Measurements from ENCODE around the gene LMO7.
"Not testable (repeated sequence)": the region's sequence is repeated elsewhere in the genome, so short reads cannot be mapped to it uniquely, and the experiment has no call there.

The LMO7 gene

GRCh38 chr13:75749407-75749806 lies 113.3 kb downstream of the LMO7 start:
- no peak for DNase-seq

DNA sequence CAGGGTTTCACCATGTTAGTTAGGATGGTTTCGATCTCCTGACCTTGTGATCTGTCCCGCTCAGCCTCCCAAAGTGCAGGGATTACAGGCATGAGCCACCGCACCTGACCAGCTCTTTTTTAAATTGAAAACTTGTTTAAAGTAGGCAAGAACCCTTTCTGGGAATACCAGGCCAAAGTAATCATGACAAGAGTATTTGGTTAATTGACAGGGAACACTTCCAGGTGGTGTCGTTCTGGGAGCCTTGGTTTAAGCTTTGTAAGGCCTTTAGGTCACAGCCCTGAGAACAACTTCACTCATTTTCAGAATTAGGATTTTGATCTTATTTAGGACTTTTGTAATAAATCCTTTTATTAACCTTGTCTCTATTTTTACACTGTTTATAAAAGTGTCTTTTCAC lies 115.2 kb downstream of the LMO7 start:
- no peak for DNase-seq

- DNase-seq, result no peak
These were observed 116.7 kb downstream of the LMO7 start for GRCh38 chr13:75752826-75753225.

GRCh38 chr13:75754936-75755335 lies 118.8 kb downstream of the LMO7 start:
- DNase-seq, result no peak

GRCh38 chr13:75757336-75757735 lies 121.2 kb downstream of the LMO7 start:
- DNase-seq, result no peak

DNA sequence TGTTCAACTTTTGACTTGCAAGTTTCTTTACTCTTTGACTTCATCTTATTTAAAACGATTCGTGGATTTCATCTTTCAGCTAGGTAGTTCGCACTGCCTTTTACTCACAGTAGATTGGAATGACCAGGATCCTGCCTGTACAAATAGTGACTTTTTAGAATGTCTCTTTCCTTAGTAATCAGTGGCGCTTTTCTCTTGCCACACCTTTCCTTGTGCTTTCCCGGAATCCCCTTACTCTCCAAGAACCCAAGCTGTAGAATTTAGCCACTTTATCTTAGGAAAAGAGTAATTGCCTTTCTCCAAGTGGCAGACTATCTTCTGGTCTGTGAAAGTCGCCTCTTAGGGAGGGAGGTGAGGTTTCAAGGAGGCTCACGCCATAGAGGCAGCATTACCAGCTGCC lies 123.4 kb downstream of the LMO7 start:
- no peak for DNase-seq

DNA sequence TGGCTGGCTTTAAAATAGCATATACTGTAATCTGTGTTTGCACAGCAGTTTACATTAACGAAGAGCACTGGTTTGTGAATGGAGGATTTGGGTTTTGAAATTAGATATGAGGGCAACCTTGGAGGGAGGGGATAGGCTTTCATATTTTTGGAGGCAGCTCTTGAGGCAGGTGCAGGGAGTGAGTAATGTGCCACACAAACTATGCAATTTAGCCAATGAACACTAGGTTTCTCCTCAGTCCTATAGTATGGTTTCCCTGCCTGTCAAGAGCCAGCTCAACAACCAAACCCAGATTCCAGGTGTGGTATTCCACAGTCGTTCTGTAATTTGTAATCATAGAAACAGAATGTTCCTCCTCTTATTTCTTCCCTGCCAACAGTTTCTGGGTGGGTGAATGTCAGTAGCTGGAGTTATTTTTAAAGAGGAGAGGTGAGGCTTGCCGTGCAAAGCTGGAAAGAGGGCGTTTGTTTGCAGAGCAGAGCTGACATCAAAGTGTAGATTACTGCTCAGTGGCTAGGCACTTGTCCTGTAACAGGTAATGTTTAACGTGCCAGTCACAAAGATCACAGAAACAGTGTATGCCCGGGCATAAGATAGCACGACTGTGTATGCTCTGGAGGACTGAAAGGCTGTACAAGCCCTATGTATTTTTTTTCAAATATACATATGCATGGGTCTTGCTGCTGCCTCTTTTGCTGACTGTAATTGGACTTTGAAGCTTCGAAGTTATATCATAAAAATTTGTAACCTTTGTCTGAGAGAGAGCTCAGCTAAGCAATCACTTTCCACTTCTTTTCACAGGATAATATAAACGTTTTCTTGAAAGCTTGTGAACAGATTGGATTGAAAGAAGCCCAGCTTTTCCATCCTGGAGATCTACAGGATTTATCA lies 124.2 kb downstream of the LMO7 start:
- DNase-seq, result no peak

DNA sequence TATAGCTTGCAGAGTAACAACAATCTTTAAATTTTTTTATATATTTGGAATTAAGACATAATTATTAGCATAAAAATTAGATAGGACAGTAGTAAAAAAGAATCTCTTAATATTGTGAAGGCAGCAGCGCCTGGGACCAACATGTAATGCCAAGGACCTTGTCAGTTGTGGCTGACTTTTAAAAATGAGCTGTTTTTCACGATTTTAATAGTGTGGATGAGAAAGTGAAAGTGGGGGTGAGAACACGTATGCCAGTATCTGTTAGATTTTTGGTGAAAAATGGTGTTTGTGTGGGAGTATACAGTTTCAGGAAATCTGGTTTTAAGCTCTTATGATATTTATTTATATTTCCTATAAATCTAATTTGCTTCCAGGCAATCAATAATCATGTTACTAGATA lies 125.2 kb downstream of the LMO7 start:
- no peak for DNase-seq

DNA sequence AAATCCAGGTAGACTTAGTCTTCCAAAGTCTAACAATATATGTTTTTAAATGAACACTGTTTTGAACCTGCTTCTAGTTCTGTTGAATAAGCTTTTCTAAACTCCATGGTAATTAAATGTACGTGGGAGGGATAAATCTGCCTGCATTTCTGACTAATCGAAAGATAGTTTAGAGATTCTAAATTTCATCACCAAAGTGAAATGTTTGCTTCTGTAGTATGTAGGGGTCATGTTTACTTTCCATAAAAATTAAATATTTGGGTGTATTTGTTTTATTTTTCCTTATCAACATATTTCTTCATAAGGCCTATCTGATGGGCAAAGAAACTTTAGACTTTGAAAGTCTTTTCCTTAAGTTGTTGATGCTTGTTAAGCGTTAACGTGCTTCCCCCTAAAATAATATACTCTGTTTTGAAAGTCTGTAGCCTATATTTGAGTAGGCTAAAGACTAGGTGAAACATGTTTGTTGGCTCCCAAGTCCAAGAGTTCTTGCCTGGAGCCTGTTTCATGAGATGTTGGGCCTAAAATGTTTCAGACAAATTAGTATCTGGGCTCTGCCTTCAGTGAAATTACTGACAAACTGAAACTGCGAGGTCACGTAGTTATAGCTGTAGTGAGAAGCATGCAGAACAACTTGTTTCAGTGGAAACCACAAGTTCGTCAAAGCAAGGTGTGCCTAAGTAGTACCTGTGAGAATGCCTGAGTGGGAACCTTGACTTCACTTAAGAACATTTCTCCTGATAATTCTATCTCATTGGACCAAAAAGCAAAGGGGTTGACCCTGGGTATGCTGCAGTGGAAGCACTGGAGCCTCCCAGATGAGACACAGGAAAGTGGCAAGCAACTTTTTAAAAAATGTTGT lies 126.2 kb downstream of the LMO7 start:
- DNase-seq, result no peak

DNA sequence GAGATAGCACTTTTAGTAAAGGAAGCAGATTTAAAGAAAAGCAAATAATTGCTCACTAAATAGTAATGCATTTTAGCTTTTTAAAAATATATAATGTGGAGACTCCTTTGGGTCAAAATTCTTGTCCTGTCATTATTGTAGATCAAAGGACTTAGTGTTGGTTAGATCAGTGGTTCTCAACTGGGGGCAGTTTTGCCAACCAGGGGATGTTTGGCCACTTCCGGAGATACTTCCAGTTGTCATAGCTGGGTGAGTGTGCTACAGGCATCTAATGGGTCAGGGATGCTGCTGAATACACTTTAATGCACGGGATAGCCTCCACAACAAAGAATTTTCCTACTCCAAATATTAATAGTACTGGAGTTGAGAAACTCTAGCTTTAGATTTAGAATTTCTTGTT lies 126.8 kb downstream of the LMO7 start:
- DNase-seq, result no peak

DNA sequence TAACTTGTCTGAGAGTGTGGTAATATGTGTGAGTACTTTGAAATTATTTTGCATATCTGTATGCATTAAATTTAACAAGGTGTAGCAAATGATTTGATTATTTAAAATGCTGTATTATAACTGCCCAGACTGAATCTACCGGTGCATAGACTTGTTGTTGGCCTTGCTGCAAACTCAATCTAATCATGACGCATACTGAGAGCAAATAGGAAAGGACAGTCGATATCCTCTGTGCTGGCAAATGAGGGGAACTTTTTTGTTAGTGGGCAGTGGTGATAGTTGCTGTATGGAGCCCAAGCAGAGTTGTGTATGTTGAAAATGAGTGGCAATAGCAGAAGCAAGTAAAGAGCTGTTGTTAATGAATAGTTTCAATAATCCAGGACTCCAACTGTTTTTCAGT lies 127.4 kb downstream of the LMO7 start:
- DNase-seq, result no peak

GRCh38 chr13:75764251-75764925 lies 128.3 kb downstream of the LMO7 start:
- no peak for DNase-seq

DNA sequence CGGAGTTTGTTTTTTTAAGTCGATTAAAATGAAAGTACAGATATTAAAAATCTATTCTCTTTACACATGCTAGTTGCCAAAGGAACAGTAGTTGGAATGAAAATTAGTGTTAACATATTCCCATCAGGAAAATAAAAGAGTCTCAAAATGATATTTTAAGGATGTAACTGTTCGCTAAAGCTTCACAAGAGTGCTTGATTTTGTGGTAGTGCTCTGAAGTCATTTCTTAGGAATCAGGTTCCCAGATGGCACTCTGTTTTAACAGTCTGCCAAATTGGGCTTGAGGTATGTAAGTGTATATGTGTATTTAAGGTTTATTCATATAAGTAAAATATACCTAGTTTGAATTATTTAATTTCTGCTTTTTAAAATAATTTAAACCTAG lies 128.8 kb downstream of the LMO7 start:
- no peak for DNase-seq

GRCh38 chr13:75766636-75767035 lies 130.5 kb downstream of the LMO7 start:
- DNase-seq, result no peak

DNA sequence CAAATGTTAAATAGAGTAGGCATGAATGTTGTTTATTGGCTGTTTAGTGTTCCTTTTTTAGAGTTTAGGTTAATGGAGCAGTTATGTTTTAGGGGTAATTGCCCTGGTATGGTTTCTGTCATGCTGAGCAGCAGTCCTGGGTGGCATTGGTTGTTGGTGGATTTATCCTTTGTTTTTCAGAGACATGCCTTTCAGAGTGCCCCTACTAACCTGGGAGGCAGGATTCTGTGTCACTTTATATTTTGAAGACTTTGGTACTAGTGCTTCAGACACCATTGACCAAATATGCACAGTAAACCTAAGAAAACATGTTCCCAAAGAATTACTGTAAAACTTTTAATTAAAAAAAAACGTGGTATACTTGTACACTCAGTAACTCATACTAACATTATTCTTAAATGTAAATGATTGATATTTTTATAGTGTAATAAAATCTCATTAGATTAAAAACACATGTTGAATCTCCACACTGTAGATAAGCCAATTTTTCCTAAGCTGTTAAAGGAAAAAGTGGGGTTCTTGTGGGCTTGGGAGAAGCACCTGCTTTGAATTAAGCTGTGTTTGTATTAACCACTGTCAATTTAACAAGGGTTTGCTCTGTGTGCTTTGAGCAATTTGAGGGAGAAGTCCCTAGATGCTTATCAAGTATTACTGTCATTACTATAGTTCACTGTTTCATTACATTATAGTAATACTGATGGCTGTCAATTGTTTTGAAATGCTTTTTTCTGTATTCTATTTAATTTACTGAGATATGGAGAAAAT lies 133.2 kb downstream of the LMO7 start:
- DNase-seq, result no peak

- no peak for DNase-seq
These were observed 134.0 kb downstream of the LMO7 start for GRCh38 chr13:75770164-75770563.

DNA sequence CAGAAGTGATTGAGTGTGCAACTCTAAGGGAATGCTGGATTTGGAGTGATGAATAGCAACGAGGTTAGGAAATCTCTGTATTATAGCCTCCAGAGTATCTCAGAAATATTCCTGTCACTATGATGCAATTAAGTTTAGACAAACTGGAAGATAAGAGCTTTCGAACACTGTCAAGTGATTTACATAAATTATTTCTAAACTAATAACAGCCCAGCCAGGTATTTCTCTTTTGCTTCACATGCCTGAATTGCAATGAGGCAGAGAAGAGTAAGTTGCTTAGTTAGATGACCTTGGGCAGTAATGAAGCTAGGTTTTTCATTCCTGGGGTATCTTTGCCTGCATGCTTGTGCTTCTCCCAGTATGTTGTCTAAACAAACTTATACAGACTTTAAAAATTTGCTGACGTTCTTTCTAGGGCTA lies 134.5 kb downstream of the LMO7 start:
- DNase-seq, result no peak

DNA sequence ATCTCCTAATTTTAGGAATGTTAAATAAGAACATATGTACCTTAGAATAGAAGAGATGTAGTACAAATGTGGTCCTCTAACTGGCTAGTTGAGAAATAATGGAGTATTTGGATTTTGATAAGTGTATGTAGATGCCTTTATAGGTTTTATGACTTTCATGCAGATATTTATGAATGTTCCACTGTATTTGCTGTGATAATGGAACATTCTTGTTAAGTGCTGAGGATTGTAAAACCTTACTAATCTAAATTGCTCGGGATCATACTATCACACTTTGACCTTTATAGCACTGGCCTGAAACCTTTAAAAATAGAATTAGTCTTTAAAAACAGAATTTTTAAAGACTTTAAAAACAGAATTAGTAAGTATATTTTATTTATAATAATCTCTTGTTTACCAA lies 135.1 kb downstream of the LMO7 start:
- no peak for DNase-seq

DNA sequence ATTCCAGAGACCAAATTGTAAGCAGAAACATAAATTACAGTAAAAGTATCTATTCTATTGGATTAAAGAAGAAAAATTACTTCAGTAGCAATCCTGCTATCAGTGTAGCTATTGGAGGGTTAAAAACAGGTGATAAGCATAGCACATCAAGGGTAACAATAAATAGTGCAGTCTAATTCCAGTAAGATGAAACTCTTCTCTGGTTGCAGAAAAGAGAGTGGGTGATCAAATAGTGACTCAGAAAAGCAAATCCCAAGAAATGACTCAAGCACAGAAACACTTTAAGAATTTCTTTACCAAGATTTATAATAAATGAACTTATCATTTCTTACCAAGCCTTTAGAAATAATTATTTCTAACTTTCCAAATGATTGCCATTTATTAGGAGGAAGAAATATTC lies 135.7 kb downstream of the LMO7 start:
- no peak for DNase-seq

- no peak for DNase-seq
These were observed 138.0 kb downstream of the LMO7 start for GRCh38 chr13:75774176-75774575.

DNA sequence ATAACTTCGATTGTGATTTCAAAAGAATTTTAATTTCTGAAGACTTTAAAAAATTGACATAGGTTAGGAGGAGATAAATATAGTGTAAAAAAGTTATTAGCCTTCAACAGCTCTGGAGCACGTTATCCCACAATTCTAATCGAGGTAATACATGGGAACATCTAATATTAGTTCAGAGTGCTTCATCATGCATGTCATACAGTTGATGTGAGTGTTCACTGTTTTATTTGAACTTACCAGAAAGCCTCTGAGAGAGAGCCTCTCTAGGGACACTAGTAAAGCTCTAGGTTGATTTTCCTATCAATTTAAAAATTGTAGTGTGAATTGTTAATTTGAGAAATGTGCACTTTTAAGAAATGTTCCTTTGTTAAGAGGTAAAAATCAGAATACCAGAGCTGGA lies 140.4 kb downstream of the LMO7 start:
- DNase-seq, result no peak

- no peak for DNase-seq
These were observed 143.3 kb downstream of the LMO7 start for GRCh38 chr13:75779393-75779792.

GRCh38 chr13:75780103-75780502 lies 144.0 kb downstream of the LMO7 start:
- not testable (repeated sequence) for DNase-seq

Measured in activated effector memory CD4-positive, alpha-beta T cell treated with anti-CD3 and anti-CD28 coated beads, Interleukin-2, amount 50 U/mL, for 16 hours (primary cell).